ENCODE measurements around the gene PLAC9.

The PLAC9 gene

GRCh38 chr10:80171248-80171660 lies 38.7 kb downstream of the PLAC9 start (continued):
- TF ChIP-seq ZNF565 (CRISPR knock-in tag; conservative IDR thresholded peaks at IDR 0.05; ENCODE audit: low read depth) (no peak), BACH2 (CRISPR knock-in tag; IDR thresholded peaks at IDR 0.05; ENCODE audit: borderline replicate concordance) (no peak), GLIS3 (CRISPR knock-in tag; IDR thresholded peaks at IDR 0.05) (no peak)

DNA sequence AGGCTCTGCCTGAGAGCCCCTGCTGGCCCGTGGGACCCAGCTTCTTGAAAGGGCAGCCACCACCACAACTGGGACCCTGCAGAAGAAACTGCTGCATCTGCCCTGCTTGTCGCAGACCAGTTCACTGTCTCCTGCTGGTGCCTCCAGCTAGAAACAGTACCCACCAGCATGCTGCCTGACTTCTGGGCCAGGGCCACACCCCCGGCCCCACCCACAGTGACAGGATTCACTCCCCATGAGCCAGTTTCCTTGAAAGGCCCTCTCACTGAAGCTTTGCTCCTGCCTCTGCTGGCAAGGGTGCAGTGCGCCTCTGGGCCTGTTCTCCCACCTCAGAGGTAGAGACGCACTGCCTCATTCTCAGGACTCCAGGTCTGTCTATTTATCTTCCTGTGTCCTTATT lies 40.4 kb downstream of the PLAC9 start:
- ATAC-seq, result no peak
- TF ChIP-seq ZNF70 (CRISPR knock-in tag; IDR thresholded peaks at IDR 0.05) (no peak), CREB5 (CRISPR knock-in tag; IDR thresholded peaks at IDR 0.05; ENCODE audit: low read depth) (no peak), TOX (CRISPR knock-in tag; IDR thresholded peaks at IDR 0.05; ENCODE audit: borderline replicate concordance) (no peak), CSDC2 (CRISPR knock-in tag; IDR thresholded peaks at IDR 0.05) (no peak), ZC3H10 (CRISPR knock-in tag; IDR thresholded peaks at IDR 0.05) (no peak), CSRNP3 (CRISPR knock-in tag; IDR thresholded peaks at IDR 0.05) (no peak), ZNF565 (CRISPR knock-in tag; conservative IDR thresholded peaks at IDR 0.05; ENCODE audit: low read depth) (no peak), ZNF8 (CRISPR knock-in tag; IDR thresholded peaks at IDR 0.05) (no peak), RARB (CRISPR knock-in tag; IDR thresholded peaks at IDR 0.05) (no peak), ARNTL (CRISPR knock-in tag; IDR thresholded peaks at IDR 0.05; ENCODE audit: borderline replicate concordance, low read depth) (no peak), GLIS3 (CRISPR knock-in tag; IDR thresholded peaks at IDR 0.05) (no peak), PPARA (CRISPR knock-in tag; IDR thresholded peaks at IDR 0.05; ENCODE audit: borderline replicate concordance) (no peak), TCF4 (CRISPR knock-in tag; IDR thresholded peaks at IDR 0.05; ENCODE audit: borderline replicate concordance) (no peak), BACH2 (CRISPR knock-in tag; IDR thresholded peaks at IDR 0.05; ENCODE audit: borderline replicate concordance) (no peak)
- TF ChIP-seq, protein P1, sequence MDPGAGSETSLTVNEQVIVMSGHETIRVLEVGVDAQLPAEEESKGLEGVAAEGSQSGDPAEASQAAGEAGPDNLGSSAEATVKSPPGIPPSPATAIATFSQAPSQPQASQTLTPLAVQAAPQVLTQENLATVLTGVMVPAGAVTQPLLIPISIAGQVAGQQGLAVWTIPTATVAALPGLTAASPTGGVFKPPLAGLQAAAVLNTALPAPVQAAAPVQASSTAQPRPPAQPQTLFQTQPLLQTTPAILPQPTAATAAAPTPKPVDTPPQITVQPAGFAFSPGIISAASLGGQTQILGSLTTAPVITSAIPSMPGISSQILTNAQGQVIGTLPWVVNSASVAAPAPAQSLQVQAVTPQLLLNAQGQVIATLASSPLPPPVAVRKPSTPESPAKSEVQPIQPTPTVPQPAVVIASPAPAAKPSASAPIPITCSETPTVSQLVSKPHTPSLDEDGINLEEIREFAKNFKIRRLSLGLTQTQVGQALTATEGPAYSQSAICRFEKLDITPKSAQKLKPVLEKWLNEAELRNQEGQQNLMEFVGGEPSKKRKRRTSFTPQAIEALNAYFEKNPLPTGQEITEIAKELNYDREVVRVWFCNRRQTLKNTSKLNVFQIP (CRISPR knock-in tag; IDR thresholded peaks at IDR 0.05; ENCODE audit: borderline replicate concordance, low read depth), result no peak

DNA sequence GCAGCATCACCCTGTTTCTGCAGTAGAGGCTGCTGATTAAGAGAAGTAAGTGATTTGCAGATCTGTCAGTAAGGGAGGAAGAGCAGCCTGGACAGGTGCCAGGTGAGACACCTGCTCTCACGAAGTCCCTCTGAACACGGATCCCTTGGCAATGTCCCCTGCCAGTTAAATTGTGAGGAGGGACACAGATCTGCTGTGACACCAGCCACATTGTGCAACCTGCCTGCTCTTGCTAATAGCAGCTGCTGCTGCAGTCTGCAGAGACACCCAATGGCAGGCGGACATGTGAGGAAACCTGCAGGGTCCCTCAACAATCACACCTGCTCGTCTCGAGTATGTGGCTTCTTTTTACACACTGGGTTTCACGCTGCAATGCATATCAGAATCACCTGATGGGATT lies 40.9 kb downstream of the PLAC9 start:
- ATAC-seq, result no peak
- TF ChIP-seq TSHZ2 (CRISPR knock-in tag; IDR thresholded peaks at IDR 0.05) (no peak), TOX (CRISPR knock-in tag; IDR thresholded peaks at IDR 0.05; ENCODE audit: borderline replicate concordance) (no peak), ZNF8 (CRISPR knock-in tag; IDR thresholded peaks at IDR 0.05) (no peak), CREB5 (CRISPR knock-in tag; IDR thresholded peaks at IDR 0.05; ENCODE audit: low read depth) (no peak), OSR1 (CRISPR knock-in tag; IDR thresholded peaks at IDR 0.05) (no peak), ESRRG (CRISPR knock-in tag; IDR thresholded peaks at IDR 0.05) (no peak), CSDC2 (CRISPR knock-in tag; IDR thresholded peaks at IDR 0.05) (no peak), SNAI2 (CRISPR knock-in tag; IDR thresholded peaks at IDR 0.05) (no peak), ARNTL (CRISPR knock-in tag; IDR thresholded peaks at IDR 0.05; ENCODE audit: borderline replicate concordance, low read depth) (no peak), ISL1 (CRISPR knock-in tag; IDR thresholded peaks at IDR 0.05) (no peak), PATZ1 (CRISPR knock-in tag; IDR thresholded peaks at IDR 0.05; ENCODE audit: borderline replicate concordance) (no peak), ZFP30 (CRISPR knock-in tag; IDR thresholded peaks at IDR 0.05) (no peak), RARB (CRISPR knock-in tag; IDR thresholded peaks at IDR 0.05) (no peak), BACH2 (CRISPR knock-in tag; IDR thresholded peaks at IDR 0.05; ENCODE audit: borderline replicate concordance) (no peak), CSRNP3 (CRISPR knock-in tag; IDR thresholded peaks at IDR 0.05) (no peak), ZNF70 (CRISPR knock-in tag; IDR thresholded peaks at IDR 0.05) (no peak), ZNF565 (CRISPR knock-in tag; conservative IDR thresholded peaks at IDR 0.05; ENCODE audit: low read depth) (no peak), PPARA (CRISPR knock-in tag; IDR thresholded peaks at IDR 0.05; ENCODE audit: borderline replicate concordance) (no peak)
- TF ChIP-seq, protein P1 (CRISPR knock-in tag; IDR thresholded peaks at IDR 0.05; ENCODE audit: borderline replicate concordance, low read depth), result no peak

All from SK-N-SH treated with all-trans-retinoic acid at 6 μM for 48 hours (cell line).